HG03457 (cell line): ENCODE measurements around the gene SPATS2L.

Experiments used
- ATAC-seq: cut with Tn5 transposase; IDR thresholded peaks from one replicate; pipeline ENCODE4 v1.9.1; 2021; ENCODE audit warnings: moderate number of reproducible peaks; ENCODE audit not compliant: unreplicated experiment

Gene SPATS2L

GRCh38 chr2:200306196-200306930 lies at the start of gene SPATS2L:
SPATS2L (plus strand) TSS chr2:200306693; CDS start chr2:200389245, 82,552 bp downstream.
- ATAC-seq: peak; percentile 49

- ATAC-seq: no peak
These were observed 48.9 kb upstream of the SPATS2L start for GRCh38 chr2:200257570-200257969.

GRCh38 chr2:200258081-200258480 lies 48.4 kb upstream of the SPATS2L start:
- no peak for ATAC-seq

- ATAC-seq: no peak
These were observed 47.5 kb upstream of the SPATS2L start for GRCh38 chr2:200258881-200259576.

- no peak for ATAC-seq
These were observed 46.9 kb upstream of the SPATS2L start for GRCh38 chr2:200259577-200259957.

GRCh38 chr2:200262047-200262446 lies 44.4 kb upstream of the SPATS2L start:
- ATAC-seq: no peak

- ATAC-seq: no peak
These were observed 43.2 kb upstream of the SPATS2L start for GRCh38 chr2:200263279-200263678.

GRCh38 chr2:200264631-200265030 lies 41.9 kb upstream of the SPATS2L start:
- ATAC-seq: no peak

GRCh38 chr2:200266406-200266805 lies 40.1 kb upstream of the SPATS2L start:
- ATAC-seq: no peak

- no peak for ATAC-seq
These were observed 39.1 kb upstream of the SPATS2L start for GRCh38 chr2:200267350-200267749.

GRCh38 chr2:200270732-200271131 lies 35.8 kb upstream of the SPATS2L start:
- no peak for ATAC-seq

GRCh38 chr2:200272320-200272719 lies 34.2 kb upstream of the SPATS2L start:
- ATAC-seq: no peak

GRCh38 chr2:200274116-200275075 lies 32.1 kb upstream of the SPATS2L start:
- no peak for ATAC-seq

GRCh38 chr2:200275295-200276013 lies 31.0 kb upstream of the SPATS2L start:
- ATAC-seq: no peak

- no peak for ATAC-seq
These were observed 30.0 kb upstream of the SPATS2L start for GRCh38 chr2:200276472-200276871.

- no peak for ATAC-seq
These were observed 27.7 kb upstream of the SPATS2L start for GRCh38 chr2:200278694-200279316.

- ATAC-seq: no peak
These were observed 26.6 kb upstream of the SPATS2L start for GRCh38 chr2:200279857-200280256.

- no peak for ATAC-seq
These were observed 19.9 kb upstream of the SPATS2L start for GRCh38 chr2:200286578-200286977.

- ATAC-seq: no peak
These were observed 17.6 kb upstream of the SPATS2L start for GRCh38 chr2:200288670-200289429.
